ENCODE results near the gene PPM1J. TPM values are rescaled to one million over a fixed set of nuclear protein-coding genes. Genes with fewer than 3 reads are reported as not detected.

Gene PPM1J
- total and polyA plus RNA-seq, 2 of the 13 experiments (the other 11 are each of a cell fraction or from before 2014, with no cell fraction given), result 0.07 to 0.22 TPM

GRCh38 chr1:112698366-112699310, 16.5 kb downstream of the PPM1J start (continued):
- TF ChIP-seq NFAT5 (CRISPR knock-in tag; IDR thresholded peaks at IDR 0.05), result no peak
- TF ChIP-seq SPEN (CRISPR knock-in tag; IDR thresholded peaks at IDR 0.05; ENCODE audit: low read depth), result peak; percentile 29; the same call in 1 of the 2 replicates
- no peak; the same call in 1 of the 2 replicates for TF ChIP-seq MIXL1 (CRISPR knock-in tag; IDR thresholded peaks at IDR 0.05)
- TF ChIP-seq DBP (CRISPR knock-in tag; IDR thresholded peaks at IDR 0.05; ENCODE audit: not compliant biosample characterization), result no peak
- no peak for TF ChIP-seq ZSCAN12 (CRISPR knock-in tag; IDR thresholded peaks at IDR 0.05)
- peak; percentile 62 for TF ChIP-seq AGO2 (optimal IDR thresholded peaks at IDR 0.05; ENCODE audit: low read depth, low read length)
- no peak for TF ChIP-seq ZNF253 (CRISPR knock-in tag; IDR thresholded peaks at IDR 0.05; ENCODE audit: borderline replicate concordance)
- TF ChIP-seq FOXO4 (CRISPR knock-in tag; conservative IDR thresholded peaks at IDR 0.05), result no peak
- no peak for TF ChIP-seq HMGXB3 (CRISPR knock-in tag; IDR thresholded peaks at IDR 0.05; ENCODE audit: borderline replicate concordance)
- no peak for TF ChIP-seq ZNF614 (CRISPR knock-in tag; IDR thresholded peaks at IDR 0.05; ENCODE audit: borderline replicate concordance)
- TF ChIP-seq NFKBIZ (CRISPR knock-in tag; IDR thresholded peaks at IDR 0.05), result 0 out of 2 replicates have a peak, but pooled peaks have one; percentile 27
- no peak for TF ChIP-seq ZBTB46 (CRISPR knock-in tag; IDR thresholded peaks at IDR 0.05; ENCODE audit: borderline replicate concordance)
- no peak for TF ChIP-seq ZNF576 (CRISPR knock-in tag; IDR thresholded peaks at IDR 0.05)

Data from HepG2 (cell line).